GM12878 (cell line): ENCODE data around the gene SYNGR4. TPM values are rescaled to one million over a fixed set of nuclear protein-coding genes. Genes with fewer than 3 reads are reported as not detected.
"Not testable (repeated sequence)": the region's sequence is repeated elsewhere in the genome, so short reads cannot be mapped to it uniquely, and the experiment has no call there.

Experiments used
- ATAC-seq: fragments of 200-7000 bp; cut with Tn5 transposase; 3 replicates; pipeline ENCODE4 v1.9.1; 2020; ENCODE audit warnings: mild to moderate bottlenecking, moderate library complexity
- BruUV-seq: library from RNA; stranded (reverse); fragments of 400-500 nt; replicated peaks from 2 replicates; lab custom pipeline; 2021; lab: Mats Ljungman, UMichigan
- CTCF ChIA-PET: fragments of 300-600 bp; sonication (Branson Sonifier 250); formaldehyde crosslinking; extraction: SDS; loops from one replicate; lab custom pipeline; 2021; ENCODE audit warnings: inconsistent platforms; lab: Yijun Ruan, JAX
- POLR2A ChIA-PET: fragments of 350-600 bp; formaldehyde crosslinking; extraction: SDS; loops from one replicate; lab custom pipeline; 2021; ENCODE audit warnings: inconsistent platforms; lab: Charles Lee
- RAD21 ChIA-PET: fragments of 300-600 bp; sonication (Branson Sonifier 250); formaldehyde crosslinking; loops from one replicate; lab custom pipeline; 2023; ENCODE audit warnings: antibody characterized with exemption; ENCODE audit not compliant: unreplicated experiment; lab: Charles Lee
- SMC1A ChIA-PET: fragments of 300-600 bp; sonication (Branson Sonifier 250); formaldehyde crosslinking; loops from one replicate; lab custom pipeline; 2023; ENCODE audit not compliant: unreplicated experiment, uncharacterized antibody; lab: Charles Lee
- DNase-seq: peaks from one replicate; pipeline ENCODE4 v3.0.0-alpha.2; 2011; ENCODE audit warnings: low read depth, low spot score
- FAIRE-seq: peaks from 3 replicates; lab custom pipeline; 2011; peaks lifted over from hg19 to GRCh38; lab: Jason Lieb, UNC
- H2AFZ ChIP-seq: 2 replicates; pipeline ENCODE4 v1.6.0; 2011; ENCODE audit warnings: low read depth, low read length, control low read depth; ENCODE audit not compliant: control insufficient read depth
- H3K27ac ChIP-seq: 2 replicates; pipeline ENCODE4 v1.5.1; 2011; ENCODE audit warnings: control low read depth; ENCODE audit not compliant: control insufficient read depth, insufficient read depth
- H3K27me3 ChIP-seq, 2 experiments: replicated peaks in 1 of 2; 2 replicates each; pipeline versions ENCODE4 v1.6.0 to v1.6.1; 2011; ENCODE audit warnings: low read length in 1 of 2; ENCODE audit not compliant: control insufficient read depth in 2 of 2, insufficient read depth in 2 of 2
- H3K36me3 ChIP-seq, 2 experiments: 2 replicates each; pipeline ENCODE4 v1.5.1; 2011; ENCODE audit warnings: low read length in 1 of 2; ENCODE audit not compliant: control insufficient read depth in 2 of 2, insufficient read depth in 2 of 2
- H3K4me1 ChIP-seq: 2 replicates; pipeline ENCODE4 v1.6.1; 2011; ENCODE audit warnings: mild to moderate bottlenecking, low read length, moderate library complexity, mixed read lengths; ENCODE audit not compliant: control insufficient read depth, insufficient read depth
- H3K4me2 ChIP-seq: 2 replicates; pipeline ENCODE4 v1.6.0; 2011; ENCODE audit warnings: control low read depth; ENCODE audit not compliant: control insufficient read depth, insufficient read depth
- H3K4me3 ChIP-seq: fragments of 200-600 bp; sonication (generic); 2 replicates; pipeline ENCODE4 v1.5.1; 2016
- H3K79me2 ChIP-seq: 2 replicates; pipeline ENCODE4 v1.6.0; 2011; ENCODE audit warnings: low read length; ENCODE audit not compliant: control insufficient read depth, insufficient read depth
- H3K9ac ChIP-seq: 2 replicates; pipeline ENCODE4 v1.8.0; 2011; ENCODE audit warnings: low read length, control low read depth, mixed read lengths; ENCODE audit not compliant: control insufficient read depth, insufficient read depth
- H3K9me3 ChIP-seq: replicated peaks from 3 replicates; pipeline ENCODE4 v1.5.1; 2011; ENCODE audit warnings: mild to moderate bottlenecking, low read length; ENCODE audit not compliant: control insufficient read depth, insufficient read depth
- H4K20me1 ChIP-seq: 2 replicates; pipeline ENCODE4 v1.6.0; 2011; ENCODE audit not compliant: control insufficient read depth, insufficient read depth
- MYB ChIP-seq: fragments of 150-350 bp; IDR thresholded peaks from 2 replicates; pipeline ENCODE4 v1.6.1; 2014; ENCODE audit warnings: mild to moderate bottlenecking, low read depth, low read length, borderline replicate concordance
- POU2F2 ChIP-seq: IDR thresholded peaks from 3 replicates; pipeline ENCODE4 v1.6.1; 2011; ENCODE audit warnings: low read depth, mild to moderate bottlenecking, low read length, borderline replicate concordance
- ZNF687 ChIP-seq: fragments of 450-650 bp; IDR thresholded peaks from 2 replicates; pipeline ENCODE4 v1.6.1; 2017; ENCODE audit warnings: mild to moderate bottlenecking, moderate library complexity
- WGBS: methylation state at CpG from one replicate; pipeline ENCODE4 v1.1.6; 2016; ENCODE audit warnings: low lambda C conversion rate; ENCODE audit not compliant: insufficient replicate concordance, insufficient coverage; ENCODE audit errors: missing lambda C conversion rate; 5-methylcytosine and 5-hydroxymethylcytosine counted together
- in situ Hi-C: fragments of 300-500 bp; cut with MboI; formaldehyde crosslinking; loops from 9 replicates; pipeline ENCODE4 v1.14.3; 2018; ENCODE audit warnings: mixed read lengths
- intact Hi-C: fragments of 100-400 bp; cut with micrococcal nuclease; formaldehyde crosslinking; loops from one replicate; pipeline ENCODE4 v1.14.2; 2022; ENCODE audit not compliant: unreplicated experiment
- polyA plus RNA-seq, 11 experiments: library from polyadenylated mRNA; depleted of rRNA in 4 of 11; unstranded in 6 of 11; stranded (reverse) in 5 of 11; fragments of >200 nt; fragmentation: Nextera tagmentation in 4 of 11; fragmentation: Illumina TruSeq in 1 of 11; extraction: Ambion mirVana in 4 of 11; extraction: Trizol in 1 of 11; gene quantifications; 1 replicate in 1 of 11; 2 replicates in 10 of 11; pipeline versions ENCODE4 v1.2.1 to v1.2.3, GENCODE V29; 2011 to 2016; ENCODE audit warnings: inconsistent platforms in 2 of 11, missing spikeins in 2 of 11, low read depth in 1 of 11
- total RNA-seq, 4 experiments: library from RNA; depleted of rRNA in 3 of 4; stranded (reverse); fragments of >200 nt in 3 of 4; fragmentation: Illumina TruSeq in 1 of 4; extraction: Trizol in 1 of 4; gene quantifications; 2 replicates each; pipeline versions ENCODE4 v1.2.1 to v1.2.3, GENCODE V29; 2013 to 2021

The SYNGR4 gene
- total and polyA plus RNA-seq, 10 of the 15 experiments (the other 5 are each of a cell fraction or from before 2014, with no cell fraction given), result 0.08 to 0.72 (median 0.17) TPM; not detected in 6

GRCh38 chr19:48392006-48392344 is 27.8 kb downstream of the SYNGR4 start:
- DNase-seq, H4K20me1 ChIP-seq, H2AFZ ChIP-seq, H3K9me3 ChIP-seq, FAIRE-seq, H3K4me2 ChIP-seq, ATAC-seq, H3K9ac ChIP-seq, H3K4me1 ChIP-seq, intact Hi-C loops, in situ Hi-C loops, BruUV-seq, H3K27ac ChIP-seq, H3K4me3 ChIP-seq: not testable (repeated sequence)
- SMC1A ChIA-PET, result interaction anchor here (0.7 to 2.0 kb wide), 9 partner anchors 9 to 98 kb away, joined by 3 to 8 read pairs (median 5); partner anchors contain the start of genes GRWD1, SYNGR4 and TMEM143
- Histone ChIP-seq H3K36me3 (peaks cover 3 to 11% of the 10 kb centered on the region in 2 experiments), H3K79me2 (peaks cover 19% of the 10 kb centered on the region), H3K27me3 (peaks cover 13 to 16% of the 10 kb centered on the region in 2 experiments)
- POLR2A ChIA-PET, result interaction anchor here (2.4 kb wide), 1 partner anchor 28 kb away, joined by 16 read pairs; the partner anchor contains the start of genes SYNGR4 and TMEM143
- CTCF ChIA-PET, result interaction anchor here (0.8 to 2.4 kb wide), 35 partner anchors 9 to 225 kb away, joined by 3 to 24 read pairs (median 5); partner anchors contain the start of genes EMP3, GRWD1, KCNJ14 and SYNGR4
- RAD21 ChIA-PET, result interaction anchor here (0.5 to 2.2 kb wide), 15 partner anchors 11 to 1043 kb away, joined by 3 to 17 read pairs (median 3); partner anchors contain the start of genes DHX34, GRWD1, SYNGR4 and TMEM143
- 0% methylated on average over 1 of the region's 1 CpG for WGBS

GRCh38 chr19:48392860-48393558 is 28.8 kb downstream of the SYNGR4 start:
- in situ Hi-C loops, result no loop called here
- TF ChIP-seq POU2F2, result no peak
- no peak for TF ChIP-seq ZNF687
- no peak for TF ChIP-seq MYB
- TF ChIP-seq, all 136 proteins: peak for 0
- H2AFZ ChIP-seq, result no peak overlapping the region

More at GRCh38 chr19:48392860-48393558, 28.8 kb downstream of the SYNGR4 start:
- intact Hi-C loops, result no loop called here
- Histone ChIP-seq H3K79me2 (peaks cover 19% of the 10 kb centered on the region), H3K4me1 (peaks cover 9% of the 10 kb centered on the region; the same call in 1 of the 2 replicates), H4K20me1 (no peaks in the 10 kb centered on the region), H3K9ac (no peak overlapping the region), H3K9me3 (no peaks in the 10 kb centered on the region), H3K36me3 (peaks cover 1 to 7% of the 10 kb centered on the region in 2 experiments; a peak in 3 of 4 replicates), H3K4me3 (no peak overlapping the region), H3K4me2 (no peak overlapping the region), H3K27ac (no peak overlapping the region), H3K27me3 (peaks cover 13 to 16% of the 10 kb centered on the region in 2 experiments)
- no peak for FAIRE-seq
- WGBS, result 55% methylated on average over 15 of the region's 15 CpGs
- ChIA-PET RAD21 (no interaction called here), SMC1A (no interaction called here), POLR2A (interaction anchor here (1.3 kb wide), 1 partner anchor 60 kb away, joined by 3 read pairs; no protein-coding TSS in a partner anchor), CTCF (interaction anchor here (1.1 to 1.4 kb wide), 2 partner anchors 9 to 29 kb away, joined by 3 read pairs; partner anchors contain the start of genes SYNGR4 and TMEM143)
- BruUV-seq, result no TSS peak
- no peak for ATAC-seq
- DNase-seq, result no peak
